ENCODE results near the gene MARK1.

DNA sequence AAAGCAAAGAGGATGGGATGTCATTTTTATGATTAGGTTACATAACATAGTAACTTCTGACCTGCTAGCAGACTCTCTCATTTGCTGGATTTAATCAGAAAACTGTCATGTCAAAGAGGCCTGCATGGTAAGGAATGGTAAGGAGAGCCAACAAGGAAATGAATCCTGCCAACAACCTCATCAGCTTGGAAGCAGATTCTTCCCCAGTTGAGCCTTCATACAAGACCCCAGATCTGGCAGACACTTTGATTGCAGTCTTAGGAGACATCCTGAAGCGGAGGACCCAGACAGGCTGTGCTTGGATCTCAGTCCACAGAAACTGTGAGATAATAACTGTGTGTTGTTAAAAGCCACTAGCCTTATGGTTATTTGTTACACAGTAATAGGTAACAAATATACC, 27.6 kb upstream of the MARK1 start:
- TF ChIP-seq, protein P1, sequence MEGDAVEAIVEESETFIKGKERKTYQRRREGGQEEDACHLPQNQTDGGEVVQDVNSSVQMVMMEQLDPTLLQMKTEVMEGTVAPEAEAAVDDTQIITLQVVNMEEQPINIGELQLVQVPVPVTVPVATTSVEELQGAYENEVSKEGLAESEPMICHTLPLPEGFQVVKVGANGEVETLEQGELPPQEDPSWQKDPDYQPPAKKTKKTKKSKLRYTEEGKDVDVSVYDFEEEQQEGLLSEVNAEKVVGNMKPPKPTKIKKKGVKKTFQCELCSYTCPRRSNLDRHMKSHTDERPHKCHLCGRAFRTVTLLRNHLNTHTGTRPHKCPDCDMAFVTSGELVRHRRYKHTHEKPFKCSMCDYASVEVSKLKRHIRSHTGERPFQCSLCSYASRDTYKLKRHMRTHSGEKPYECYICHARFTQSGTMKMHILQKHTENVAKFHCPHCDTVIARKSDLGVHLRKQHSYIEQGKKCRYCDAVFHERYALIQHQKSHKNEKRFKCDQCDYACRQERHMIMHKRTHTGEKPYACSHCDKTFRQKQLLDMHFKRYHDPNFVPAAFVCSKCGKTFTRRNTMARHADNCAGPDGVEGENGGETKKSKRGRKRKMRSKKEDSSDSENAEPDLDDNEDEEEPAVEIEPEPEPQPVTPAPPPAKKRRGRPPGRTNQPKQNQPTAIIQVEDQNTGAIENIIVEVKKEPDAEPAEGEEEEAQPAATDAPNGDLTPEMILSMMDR (IDR thresholded peaks at IDR 0.05): no peak
- no peak for TF ChIP-seq POLR2AphosphoS5 (IDR thresholded peaks at IDR 0.05)

Data from sigmoid colon (tissue), 4 donors.